ENCODE measurements around the gene BAZ2A.
"Not testable (repeated sequence)": the region's sequence is repeated elsewhere in the genome, so short reads cannot be mapped to it uniquely, and the experiment has no call there.

The BAZ2A gene

DNA sequence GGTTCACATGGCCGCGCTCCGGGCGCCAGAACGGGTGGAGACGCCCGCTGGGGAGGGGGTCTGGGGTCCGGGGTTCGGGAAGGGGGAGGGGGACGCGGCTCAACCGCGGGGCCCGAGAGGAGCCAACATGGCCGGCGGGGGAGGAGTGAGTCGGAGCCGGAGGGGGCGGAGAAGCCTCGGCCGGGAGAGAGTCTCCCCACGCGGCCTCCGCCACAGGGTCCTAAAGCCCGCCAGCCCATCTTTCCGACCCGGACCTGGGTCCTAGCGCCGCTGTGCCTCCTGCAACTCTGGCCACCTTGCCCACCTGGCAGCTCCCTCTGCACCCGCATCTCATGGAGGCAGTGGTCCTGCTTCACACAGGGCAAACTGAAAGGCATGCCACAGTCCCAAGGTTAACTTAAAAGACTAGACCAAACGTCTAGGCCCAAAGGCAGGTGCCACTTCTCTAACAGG is at the start of gene BAZ2A:
TSS of gene BAZ2A (minus strand) at position 147 of the 453 bp plus-strand sequence. CDS start 12,796 bp downstream, outside the sequence.
- peak; percentile 35 for DNase-seq

GRCh38 chr12:56678852-56679251 is 48.7 kb upstream of the BAZ2A start:
- no peak for DNase-seq

GRCh38 chr12:56677680-56678079 is 47.6 kb upstream of the BAZ2A start:
- no peak for DNase-seq

DNA sequence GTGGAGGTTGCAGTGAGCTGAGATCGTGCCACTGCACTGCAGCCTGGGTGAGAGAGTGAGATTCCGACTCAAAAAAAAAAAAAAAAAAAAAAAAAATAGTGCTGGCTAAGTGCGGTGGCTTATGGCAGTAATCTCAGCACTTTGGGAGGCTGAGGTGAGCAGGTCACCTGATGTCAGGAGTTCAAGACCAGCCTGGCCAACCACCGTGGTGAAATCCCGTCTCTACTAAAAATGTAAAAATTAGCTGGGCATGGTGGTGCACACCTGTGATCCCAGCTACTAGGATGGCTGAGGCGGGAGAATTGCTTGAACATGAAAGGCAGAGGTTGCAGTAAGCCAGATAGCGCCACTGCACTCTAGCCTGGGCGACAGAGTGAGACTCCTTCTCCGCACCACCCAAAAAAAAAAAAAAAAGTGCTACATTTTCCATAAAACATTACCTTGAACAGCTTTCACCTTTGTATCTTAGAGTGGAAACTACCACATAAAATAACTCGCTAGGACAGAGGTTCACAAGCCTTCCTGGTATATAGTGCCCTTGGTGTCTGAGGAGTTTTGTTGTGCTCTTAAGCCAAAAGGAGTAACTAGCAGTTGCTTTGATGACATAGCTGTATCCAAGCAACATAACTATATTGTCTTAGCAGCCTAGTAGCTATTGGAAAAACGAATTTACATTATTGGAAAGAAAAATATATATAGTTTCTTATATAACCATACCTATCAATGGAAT is 46.9 kb upstream of the BAZ2A start:
- no peak for DNase-seq

- no peak for DNase-seq
Measured at GRCh38 chr12:56671608-56672007, 41.5 kb upstream of the BAZ2A start.

DNA sequence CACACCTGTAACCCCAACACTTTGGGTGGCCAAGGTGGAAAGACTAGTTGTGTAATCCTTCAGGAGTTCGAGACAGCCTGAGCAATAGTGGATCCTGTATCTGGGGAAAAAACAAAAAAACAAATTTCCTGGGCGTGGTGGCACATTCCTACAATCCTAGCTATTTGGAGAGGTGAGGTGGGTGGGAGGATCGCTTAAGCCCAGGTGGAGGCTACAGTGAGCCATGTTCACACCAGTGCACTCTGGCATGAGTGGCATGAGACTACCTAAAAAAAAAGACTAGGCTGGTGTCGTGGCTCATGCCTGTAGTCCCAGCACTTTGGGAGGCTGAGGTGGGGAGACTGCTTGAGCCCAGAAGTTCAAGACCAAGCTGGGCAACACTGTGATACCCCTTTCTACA is 40.7 kb upstream of the BAZ2A start:
- no peak for DNase-seq

DNA sequence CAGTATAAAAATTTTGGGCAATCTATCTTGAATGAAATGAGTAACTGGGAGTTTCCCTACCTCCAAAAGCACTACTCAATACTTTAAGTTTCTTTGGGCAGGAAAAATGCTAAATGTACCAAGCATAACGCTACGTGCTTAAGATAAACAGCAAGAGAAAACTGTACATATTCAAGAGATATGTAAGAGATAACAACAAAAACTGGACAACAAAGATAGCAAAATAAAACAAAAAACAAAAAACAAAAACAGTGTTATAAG is 38.0 kb upstream of the BAZ2A start:
- DNase-seq = no peak

DNA sequence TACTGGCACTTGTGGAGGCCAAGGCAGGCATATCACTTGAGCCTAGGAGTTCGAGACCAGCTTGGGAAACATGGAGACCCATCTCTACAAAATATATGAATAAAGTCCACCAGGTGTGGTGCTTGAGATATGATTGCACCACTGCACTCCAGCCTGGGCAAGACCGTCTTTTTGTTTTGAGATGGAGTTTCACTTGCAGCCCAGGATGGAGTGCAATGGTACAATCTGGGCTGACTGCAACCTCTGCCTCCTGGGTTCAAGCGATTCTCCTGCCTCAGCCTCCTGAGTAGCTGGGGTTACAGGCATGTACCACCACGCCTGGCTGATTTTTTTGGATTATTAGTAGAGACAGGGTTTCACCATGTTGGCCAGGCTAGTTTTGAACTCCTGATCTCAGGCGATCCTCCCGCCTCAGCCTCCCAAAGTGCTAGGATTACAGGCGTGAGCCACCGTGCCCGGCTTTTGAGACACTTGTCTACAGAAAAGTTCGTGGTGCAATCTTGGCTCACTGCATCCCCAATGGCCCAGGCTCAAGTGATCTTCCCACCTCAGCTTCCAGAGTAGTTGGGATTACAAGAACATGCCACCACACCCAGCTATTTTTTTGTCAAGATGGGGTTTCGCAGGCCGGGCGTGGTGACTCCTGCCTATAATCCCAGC is 32.0 kb upstream of the BAZ2A start:
- DNase-seq = no peak

DNA sequence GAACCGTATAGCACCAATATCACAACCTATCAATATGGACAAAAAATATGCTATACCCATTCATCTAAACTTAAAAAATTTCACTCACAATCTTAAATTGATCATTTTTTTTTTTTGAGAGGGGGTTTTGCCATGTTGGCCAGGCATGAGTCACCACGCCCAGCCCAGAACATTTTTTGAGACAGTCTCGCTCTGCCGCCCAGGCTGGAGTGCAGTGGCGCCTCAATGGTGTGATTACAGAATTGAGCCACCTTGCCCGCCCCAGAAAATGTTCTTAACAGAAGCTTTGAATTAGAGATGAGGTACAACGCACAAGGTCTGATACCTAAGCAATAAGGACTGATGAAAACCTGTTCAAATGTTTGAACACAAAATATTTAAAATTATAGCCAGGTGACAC is 31.4 kb upstream of the BAZ2A start:
- DNase-seq = no peak

- DNase-seq = no peak
Measured at GRCh38 chr12:56658921-56659320, 28.8 kb upstream of the BAZ2A start.

DNA sequence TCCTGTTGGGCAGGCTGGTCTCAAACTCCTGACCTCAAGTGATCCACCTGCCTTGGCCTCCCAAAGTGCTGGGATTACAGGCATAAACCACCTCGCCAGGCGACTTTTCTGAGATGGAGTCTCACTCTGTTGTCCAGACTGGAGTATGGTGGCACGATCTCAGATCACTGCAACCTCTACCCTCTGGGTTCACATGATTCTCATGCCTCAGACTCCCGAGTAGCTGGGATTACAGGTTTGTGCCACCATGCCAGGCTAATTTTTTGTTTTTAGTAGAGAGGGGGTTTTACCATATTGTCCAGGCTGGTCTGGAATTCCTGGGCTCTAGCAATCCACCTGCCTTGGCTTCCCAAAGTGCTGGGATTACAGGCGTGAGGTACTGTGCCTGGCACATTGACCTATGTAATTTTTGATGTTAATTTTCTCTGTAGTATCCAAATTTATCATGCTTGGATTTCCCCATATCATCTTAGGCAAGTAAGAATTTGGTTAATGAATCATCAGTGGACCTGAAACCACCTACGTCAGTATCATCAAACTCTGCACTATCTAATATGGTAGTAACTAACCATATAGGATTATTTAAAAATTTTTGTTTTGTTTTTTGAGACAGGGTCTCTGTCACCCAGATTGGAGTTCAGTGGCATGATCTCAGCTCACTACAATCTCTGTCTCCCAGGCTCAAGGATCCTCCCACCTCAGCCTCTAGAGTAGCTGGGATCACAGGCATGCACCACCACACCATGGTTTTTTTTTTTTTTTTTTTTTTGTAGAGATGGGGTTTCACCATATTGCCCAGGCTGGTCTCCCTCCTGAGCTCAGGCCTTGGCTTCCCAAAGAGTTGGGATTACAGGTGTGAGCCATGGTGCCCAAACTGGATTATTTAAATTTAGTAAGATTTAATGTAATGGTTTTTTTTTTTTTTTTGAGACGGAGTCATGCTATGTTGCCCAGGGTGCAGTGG is 27.6 kb upstream of the BAZ2A start:
- no peak for DNase-seq

DNA sequence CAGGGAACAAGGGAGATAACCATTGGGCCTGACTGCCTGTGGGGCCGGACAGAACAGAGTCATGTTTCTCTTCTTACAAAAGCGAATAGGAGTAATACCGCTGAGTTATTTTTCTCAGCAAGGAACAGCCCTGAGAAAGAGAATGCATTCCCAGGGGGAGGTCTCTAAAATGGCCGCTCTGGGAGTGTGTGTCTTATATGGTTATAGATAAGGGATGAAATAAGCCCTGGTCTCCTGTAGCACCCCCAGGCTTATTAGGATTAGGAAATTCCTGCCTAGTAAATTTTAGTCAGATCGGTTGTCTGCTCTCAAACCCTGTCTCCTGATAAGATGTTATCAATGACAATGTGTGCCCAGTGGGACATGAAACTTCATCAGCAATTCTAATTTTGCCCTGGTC is 23.7 kb upstream of the BAZ2A start:
- DNase-seq = not testable (repeated sequence)

GRCh38 chr12:56648023-56648422 is 17.9 kb upstream of the BAZ2A start:
- not testable (repeated sequence) for DNase-seq

DNA sequence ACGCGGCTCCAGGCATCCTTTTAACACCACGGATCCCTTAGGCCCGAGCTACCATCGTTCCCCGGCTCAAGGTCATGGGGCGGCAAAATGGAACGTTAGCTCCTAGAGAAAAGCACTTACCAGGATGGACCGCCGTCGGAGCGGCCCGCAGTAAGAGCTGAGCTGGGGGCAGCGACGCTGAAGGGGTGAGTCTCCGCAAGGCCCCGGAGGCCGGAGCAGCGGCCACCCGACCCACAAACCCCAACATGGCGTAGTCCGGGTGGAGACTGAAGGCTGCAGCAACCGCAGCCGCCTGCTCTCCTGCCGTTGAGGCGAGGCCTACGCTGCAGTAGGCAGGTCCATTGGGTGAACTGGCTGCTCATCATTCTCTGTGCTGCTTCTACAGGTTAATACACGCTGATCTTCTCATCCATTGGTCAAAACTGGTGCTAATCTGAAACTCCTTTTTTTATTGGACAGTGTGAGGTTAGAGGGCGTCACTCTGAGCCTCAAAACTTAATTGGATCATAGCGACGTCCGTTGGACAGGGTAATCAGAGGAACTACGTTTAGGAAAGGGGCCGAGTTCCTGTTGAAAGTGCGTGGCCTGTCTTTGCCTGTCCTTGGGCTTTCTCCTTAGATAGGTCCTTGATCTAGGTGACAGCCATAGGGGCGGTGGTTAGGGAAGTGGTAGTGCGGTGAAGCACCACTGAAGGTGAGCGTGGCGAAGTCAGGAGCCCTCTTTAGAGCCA is 15.8 kb upstream of the BAZ2A start, which contains the start of gene ATP5F1B:
TSS of gene ATP5F1B (minus strand) at position 268 of the 730 bp plus-strand sequence. CDS start at position 247, 21 bp downstream.
- peak; percentile 99 for DNase-seq

DNA sequence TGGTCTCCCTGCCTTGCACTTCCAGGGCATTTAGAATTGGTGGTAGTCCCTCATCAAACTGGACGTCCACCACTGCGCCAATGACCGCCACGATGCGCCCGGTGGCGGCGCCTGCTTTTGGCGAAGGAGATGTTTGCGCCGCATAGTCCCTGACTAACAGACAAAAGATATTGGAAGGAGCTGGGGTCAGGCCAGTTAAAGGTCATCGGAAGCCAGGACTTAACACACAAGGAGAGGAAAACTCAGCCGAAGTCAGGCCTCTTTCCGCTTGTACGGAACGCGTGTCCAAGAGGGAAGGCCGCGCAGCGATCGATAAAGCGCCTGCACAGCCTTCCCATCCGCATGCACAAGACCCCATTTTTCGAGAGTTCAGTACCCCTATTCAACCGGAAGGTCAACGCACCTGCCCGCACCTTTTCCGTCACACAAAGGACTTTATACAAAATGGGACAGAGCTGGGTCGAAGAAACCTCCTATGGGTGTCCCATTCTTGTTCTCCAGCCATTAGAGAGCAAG is 15.1 kb upstream of the BAZ2A start:
- no peak for DNase-seq

GRCh38 chr12:56644654-56645053 is 14.5 kb upstream of the BAZ2A start:
- no peak for DNase-seq

DNA sequence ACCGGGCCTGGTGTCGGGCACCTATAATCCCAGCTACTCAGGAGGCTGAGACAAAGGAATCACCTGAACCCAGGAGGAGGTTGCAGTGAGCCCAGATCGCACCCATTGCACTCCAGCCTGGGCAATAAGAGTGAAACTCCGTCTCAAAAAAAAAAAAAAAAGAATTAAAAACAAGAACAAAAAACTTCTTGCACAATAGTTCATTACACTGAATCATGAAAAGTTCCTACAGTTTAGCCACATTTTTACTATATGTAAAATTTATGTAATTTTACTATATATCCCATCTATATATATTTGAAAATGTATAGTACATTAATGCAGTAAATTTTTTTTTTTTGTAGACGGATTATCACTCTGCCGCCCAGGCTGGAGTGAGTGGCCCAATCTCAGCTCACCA is 11.1 kb upstream of the BAZ2A start:
- DNase-seq = no peak

DNA sequence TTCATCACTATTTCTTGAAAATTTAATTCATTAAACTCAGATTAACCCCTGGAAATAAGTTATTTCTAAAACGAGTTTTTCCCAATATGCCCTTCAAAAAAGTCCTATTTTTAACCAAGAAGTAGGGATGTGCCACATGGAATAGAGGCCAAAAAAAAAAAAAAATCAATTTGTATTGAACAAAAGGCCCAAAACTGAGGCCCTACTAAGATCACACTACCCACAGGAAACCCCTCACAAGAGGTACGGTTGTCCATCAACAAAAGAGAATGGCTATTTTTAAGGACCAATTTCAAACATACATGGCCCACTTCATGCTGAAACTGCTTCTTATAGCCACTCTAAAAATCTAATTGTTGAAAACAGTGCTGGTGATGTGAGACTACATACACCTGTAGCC is 7.5 kb upstream of the BAZ2A start:
- no peak for DNase-seq

DNA sequence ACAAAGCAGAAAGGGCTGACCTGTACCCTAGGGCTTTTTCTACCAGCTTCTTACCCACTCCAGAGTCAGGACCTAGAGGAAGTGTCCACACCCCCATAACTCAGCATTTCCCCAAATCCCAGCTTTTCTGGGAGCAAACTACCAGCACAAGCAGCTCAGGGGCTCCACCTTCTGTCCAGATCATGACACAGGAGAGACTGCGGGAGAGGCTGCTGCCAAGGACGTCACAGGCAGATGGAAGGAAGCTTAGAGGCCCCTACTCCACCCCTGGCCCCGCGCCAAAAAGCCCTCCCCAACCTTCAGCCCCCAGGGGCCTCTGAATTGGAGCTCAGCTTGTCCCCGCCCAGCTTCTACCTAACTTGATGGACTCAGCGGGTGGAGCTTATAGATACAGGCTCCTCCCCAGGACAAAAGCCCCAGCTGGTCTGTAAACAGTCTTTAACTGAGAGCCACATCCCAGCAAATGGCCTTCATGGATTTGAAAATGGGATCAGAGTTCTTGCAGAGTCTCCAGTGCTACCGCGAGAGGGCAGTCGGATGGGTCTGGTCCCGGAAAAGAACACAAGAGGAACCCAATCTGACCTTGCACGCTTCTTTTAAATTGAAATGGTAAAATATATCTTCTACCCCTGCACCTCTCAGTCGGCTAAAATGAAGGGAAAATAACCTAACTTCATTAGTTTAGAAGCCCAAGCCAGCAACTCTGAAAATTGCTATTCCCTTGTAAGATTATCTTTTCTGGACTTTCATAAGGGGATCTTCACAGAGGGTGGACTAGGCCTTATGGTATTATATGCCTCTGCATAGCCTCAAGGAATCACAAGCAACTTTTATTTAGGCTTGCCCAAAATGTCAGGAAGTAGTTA is 6.8 kb upstream of the BAZ2A start:
- peak; percentile 98 for DNase-seq

DNA sequence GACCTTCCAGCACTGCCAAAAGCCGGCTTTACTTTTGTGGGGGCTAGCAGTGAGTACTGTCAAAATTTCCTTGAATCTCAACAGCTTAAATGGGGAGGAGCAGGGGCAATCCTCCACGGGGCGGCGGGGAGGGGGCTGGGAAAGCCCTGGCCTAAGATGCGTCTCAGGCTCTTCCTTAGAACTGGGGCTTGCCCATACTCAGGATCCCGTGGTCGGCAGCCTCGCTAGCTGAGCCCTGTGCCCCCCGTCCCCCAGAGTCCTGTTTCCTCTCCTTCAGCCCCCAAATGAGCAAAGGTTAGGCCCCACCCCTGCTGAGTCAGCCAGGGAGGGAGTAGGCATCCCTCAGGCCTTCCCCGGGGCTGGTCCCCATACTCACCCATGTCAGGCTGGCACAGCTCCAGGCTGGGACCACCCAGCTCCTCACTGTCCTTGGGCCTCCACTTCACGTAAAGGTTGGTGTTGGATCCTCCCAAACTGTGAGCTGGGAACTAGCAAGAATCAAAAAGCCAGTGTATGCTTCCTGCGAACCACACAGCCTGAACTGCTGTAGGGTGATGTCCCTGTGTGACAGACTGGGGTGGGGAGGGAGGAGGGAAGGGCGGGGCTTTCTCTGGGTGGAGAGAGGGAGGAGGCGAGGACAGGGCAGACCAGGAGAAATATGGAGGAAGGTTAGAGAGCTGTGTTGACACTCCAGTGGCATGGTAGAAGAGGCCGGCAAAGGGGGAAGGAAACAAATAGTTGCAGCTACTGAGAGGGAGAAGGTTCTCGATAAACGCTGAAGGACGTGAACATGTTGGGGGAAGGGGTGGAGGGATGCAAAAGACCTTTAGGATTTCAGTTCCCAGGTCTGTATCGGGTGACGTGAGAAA is 5.9 kb upstream of the BAZ2A start:
- peak; percentile 57 for DNase-seq
